Astrocyte of the spinal cord (primary cell): ENCODE results near the gene RIMBP2.

Experiments
- DNase-seq: peaks from one replicate; pipeline ENCODE4 v3.0.0; 2011; ENCODE audit warnings: low read depth, low spot score
- H3K4me3 ChIP-seq: 2 replicates; pipeline ENCODE4 v1.5.1; 2011; ENCODE audit warnings: low read depth, mild to moderate bottlenecking, low read length, moderate library complexity
- CTCF ChIP-seq: IDR thresholded peaks from 2 replicates; pipeline ENCODE4 v1.5.1; 2012; ENCODE audit warnings: low read depth, mild to moderate bottlenecking, low read length, inconsistent platforms
- in situ Hi-C: cut with HindIII; loops from 2 replicates; pipeline ENCODE4 v1.10.0; 2017; ENCODE audit warnings: low sequenced_read_pairs

RIMBP2 gene

GRCh38 chr12:130477701-130478100 lies 238.4 kb downstream of the RIMBP2 start:
- no peak for DNase-seq
- in situ Hi-C loops: no loop called here
- no peak for TF ChIP-seq CTCF
- no peak overlapping the region for H3K4me3 ChIP-seq

- H3K4me3 ChIP-seq: no peak overlapping the region
- DNase-seq: no peak
- TF ChIP-seq CTCF: no peak
- in situ Hi-C loops: no loop called here
These were observed 238.8 kb downstream of the RIMBP2 start for GRCh38 chr12:130477266-130477665.

GRCh38 chr12:130476451-130477135 lies 239.5 kb downstream of the RIMBP2 start:
- H3K4me3 ChIP-seq: no peak overlapping the region
- TF ChIP-seq CTCF: no peak
- in situ Hi-C loops: no loop called here
- DNase-seq: no peak

- no peak overlapping the region for H3K4me3 ChIP-seq
- DNase-seq: no peak
- TF ChIP-seq CTCF: no peak
- in situ Hi-C loops: no loop called here
These were observed 241.4 kb downstream of the RIMBP2 start for GRCh38 chr12:130474599-130475269.

GRCh38 chr12:130473266-130473665 lies 242.8 kb downstream of the RIMBP2 start:
- TF ChIP-seq CTCF: no peak
- DNase-seq: no peak
- in situ Hi-C loops: no loop called here
- no peak overlapping the region for H3K4me3 ChIP-seq

- in situ Hi-C loops: no loop called here
- no peak overlapping the region for H3K4me3 ChIP-seq
- no peak for DNase-seq
- TF ChIP-seq CTCF: no peak
These were observed 245.1 kb downstream of the RIMBP2 start for GRCh38 chr12:130470969-130471368.
